Nephron (organoid): Measurements from ENCODE around the gene SEL1L3.

Experiments
- H3K27ac Mint-ChIP-seq, 3 experiments: 2 replicates each; pipeline ENCODE4 v1.8.0; 2020; ENCODE audit warnings: mixed read lengths in 3 of 3, mild to moderate bottlenecking in 2 of 3, moderate library complexity in 1 of 3
- H3K27me3 Mint-ChIP-seq: 2 replicates; pipeline ENCODE4 v1.8.0; 2021; ENCODE audit warnings: low read depth, mild to moderate bottlenecking, moderate library complexity, mixed read lengths
- H3K36me3 Mint-ChIP-seq: 2 replicates; pipeline ENCODE4 v1.8.0; 2020; ENCODE audit warnings: low read depth, mixed read lengths
- H3K4me1 Mint-ChIP-seq: 2 replicates; pipeline ENCODE4 v1.8.0; 2020; ENCODE audit warnings: mixed read lengths
- H3K4me3 Mint-ChIP-seq, 3 experiments: 2 replicates each; pipeline ENCODE4 v1.8.0; 2020; ENCODE audit warnings: mild to moderate bottlenecking in 3 of 3, mixed read lengths in 3 of 3, moderate library complexity in 2 of 3
- H3K9me3 Mint-ChIP-seq: 2 replicates; pipeline ENCODE4 v1.8.0; 2020; ENCODE audit warnings: mixed read lengths
- CTCF ChIP-seq, 3 experiments: fragments of 200-600 bp; sonication (generic); IDR thresholded peaks; one replicate each; pipeline ENCODE4 v1.5.0; 2021; ENCODE audit warnings: antibody characterized with exemption in 3 of 3; ENCODE audit not compliant: unreplicated experiment in 3 of 3

Gene SEL1L3

DNA sequence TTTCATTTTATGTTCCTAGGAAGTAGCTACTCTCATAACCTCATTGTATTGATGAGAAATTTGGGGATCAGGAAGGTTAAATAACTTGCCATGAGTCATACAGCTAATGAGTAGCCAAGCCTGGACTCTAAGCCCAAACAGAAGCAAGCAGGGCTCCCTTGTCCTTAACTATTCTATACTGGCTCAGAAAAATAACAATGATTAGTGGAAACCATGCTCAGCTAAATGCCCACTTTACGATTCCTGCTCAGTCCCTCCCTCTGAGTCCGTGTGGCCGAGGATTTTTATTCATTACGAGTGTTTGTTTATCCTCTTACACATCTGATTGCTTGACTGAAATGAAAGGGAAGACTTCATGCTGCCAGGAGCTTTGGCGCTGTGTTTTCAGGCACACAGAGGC is 106.3 kb downstream of the SEL1L3 start:
- no peak for TF ChIP-seq CTCF (IDR thresholded peaks at IDR 0.05; ENCODE audit: unreplicated experiment in 3 of 3)
- H3K27me3 Mint-ChIP-seq: no peaks in the 10 kb centered on the region
- no peaks in the 10 kb centered on the region for H3K9me3 Mint-ChIP-seq
- H3K4me1 Mint-ChIP-seq: no peaks in the 10 kb centered on the region
- peak overlapping the region in 1 of 3 experiments; percentile 75 for H3K27ac Mint-ChIP-seq
- no peaks in the 10 kb centered on the region for H3K36me3 Mint-ChIP-seq
- no peak overlapping the region for H3K4me3 Mint-ChIP-seq

- no peaks in the 10 kb centered on the region for H3K27me3 Mint-ChIP-seq
Measured at GRCh38 chr4:25755911-25756310, 106.9 kb downstream of the SEL1L3 start.

DNA sequence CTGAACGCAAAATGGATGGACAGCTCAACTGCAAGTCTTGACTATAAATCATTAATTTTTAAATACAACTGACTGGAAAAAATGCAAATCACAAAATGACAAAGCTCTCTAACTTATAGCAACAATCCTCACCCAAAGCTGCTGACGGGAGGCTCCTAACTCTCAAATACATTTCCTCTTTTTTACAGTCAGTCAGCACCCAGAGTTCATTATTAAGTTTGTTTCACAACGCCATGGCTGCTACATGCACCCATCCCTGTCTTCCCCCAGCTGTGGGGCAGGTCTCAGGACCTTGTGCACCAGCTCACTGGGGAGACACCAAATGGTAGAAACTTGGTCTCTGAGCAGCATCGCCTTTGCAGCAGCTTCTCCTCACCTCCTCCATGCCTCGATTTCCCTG is 109.5 kb downstream of the SEL1L3 start:
- no peak for TF ChIP-seq CTCF (IDR thresholded peaks at IDR 0.05; ENCODE audit: unreplicated experiment in 3 of 3)
- H3K4me3 Mint-ChIP-seq: no peak overlapping the region
- no peaks in the 10 kb centered on the region for H3K9me3 Mint-ChIP-seq

More at GRCh38 chr4:25755911-25756310, 106.9 kb downstream of the SEL1L3 start:
- H3K4me3 Mint-ChIP-seq: no peak overlapping the region
- no peaks in the 10 kb centered on the region for H3K4me1 Mint-ChIP-seq
- no peaks in the 10 kb centered on the region for H3K9me3 Mint-ChIP-seq
- TF ChIP-seq CTCF (IDR thresholded peaks at IDR 0.05; ENCODE audit: unreplicated experiment in 3 of 3): no peak
- H3K36me3 Mint-ChIP-seq: no peaks in the 10 kb centered on the region
- H3K27ac Mint-ChIP-seq: no peak overlapping the region

DNA sequence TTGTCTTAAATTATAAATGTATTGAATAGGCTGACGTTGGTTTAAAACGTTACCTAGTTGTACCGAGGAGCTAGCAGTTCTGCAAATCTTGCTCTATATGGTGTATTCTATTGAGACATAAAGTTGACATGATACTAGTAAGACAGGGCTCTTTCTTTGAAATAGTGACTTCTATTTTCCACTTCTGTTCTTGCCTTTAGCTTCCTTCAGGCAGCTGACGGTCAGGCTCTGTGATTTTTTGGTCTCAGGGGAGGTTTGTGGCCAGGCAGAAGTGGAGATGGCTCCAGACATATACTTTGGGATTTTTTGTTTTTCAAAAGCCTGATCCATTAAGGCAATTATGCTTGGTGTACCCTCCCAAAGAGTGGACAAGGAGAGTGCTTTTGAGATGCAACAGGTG is 111.9 kb downstream of the SEL1L3 start:
- no peak for TF ChIP-seq CTCF (IDR thresholded peaks at IDR 0.05; ENCODE audit: unreplicated experiment in 3 of 3)

More for the DNA sequence above, 109.5 kb downstream of the SEL1L3 start:
- H3K27me3 Mint-ChIP-seq: peaks cover 4% of the 10 kb centered on the region
- no peak overlapping the region for H3K27ac Mint-ChIP-seq
- H3K4me1 Mint-ChIP-seq: no peaks in the 10 kb centered on the region
- no peaks in the 10 kb centered on the region for H3K36me3 Mint-ChIP-seq

GRCh38 chr4:25749150-25749794 is 113.5 kb downstream of the SEL1L3 start:
- no peak for TF ChIP-seq CTCF (IDR thresholded peaks at IDR 0.05; ENCODE audit: unreplicated experiment in 3 of 3)
- H3K27me3 Mint-ChIP-seq: peaks cover 5% of the 10 kb centered on the region
- H3K9me3 Mint-ChIP-seq: no peaks in the 10 kb centered on the region
- H3K4me1 Mint-ChIP-seq: no peaks in the 10 kb centered on the region
- H3K36me3 Mint-ChIP-seq: no peaks in the 10 kb centered on the region
- peak overlapping the region in 2 of 3 experiments; percentile 17 to 28 for H3K27ac Mint-ChIP-seq
- no peak overlapping the region for H3K4me3 Mint-ChIP-seq

More for the DNA sequence above, 111.9 kb downstream of the SEL1L3 start:
- no peak overlapping the region for H3K4me3 Mint-ChIP-seq
- no peaks in the 10 kb centered on the region for H3K36me3 Mint-ChIP-seq
- H3K27me3 Mint-ChIP-seq: peaks cover 5% of the 10 kb centered on the region
- no peaks in the 10 kb centered on the region for H3K9me3 Mint-ChIP-seq
- no peak overlapping the region for H3K27ac Mint-ChIP-seq
- H3K4me1 Mint-ChIP-seq: no peaks in the 10 kb centered on the region

GRCh38 chr4:25743971-25744370 is 118.8 kb downstream of the SEL1L3 start:
- peaks cover 5% of the 10 kb centered on the region for H3K27me3 Mint-ChIP-seq
- no peak for TF ChIP-seq CTCF (IDR thresholded peaks at IDR 0.05; ENCODE audit: unreplicated experiment in 3 of 3)
- H3K4me1 Mint-ChIP-seq: no peaks in the 10 kb centered on the region
- no peak overlapping the region for H3K27ac Mint-ChIP-seq
- no peak overlapping the region for H3K4me3 Mint-ChIP-seq
- no peaks in the 10 kb centered on the region for H3K9me3 Mint-ChIP-seq
- H3K36me3 Mint-ChIP-seq: no peaks in the 10 kb centered on the region
